Measurements from ENCODE around the gene GRSF1.

DNA sequence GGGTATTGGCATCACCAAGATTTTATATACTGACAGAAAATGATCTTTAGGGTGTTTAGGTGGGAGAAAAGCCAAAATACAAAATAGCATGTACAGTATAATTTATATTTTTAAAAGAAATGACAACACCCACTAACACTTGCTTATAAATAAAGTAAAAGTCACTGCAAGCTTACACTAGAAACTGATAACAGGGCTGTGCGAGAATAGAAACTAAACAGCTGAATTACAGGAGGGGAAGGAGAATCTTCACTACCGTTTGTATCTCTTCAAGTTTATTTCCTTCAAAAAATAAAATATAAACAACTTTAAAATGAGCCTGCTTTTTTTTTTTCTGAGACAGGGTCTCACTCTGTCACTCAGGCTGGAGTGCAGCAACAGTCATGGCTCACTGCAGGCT is 22.8 kb downstream of the GRSF1 start:
- TF ChIP-seq, protein P1, sequence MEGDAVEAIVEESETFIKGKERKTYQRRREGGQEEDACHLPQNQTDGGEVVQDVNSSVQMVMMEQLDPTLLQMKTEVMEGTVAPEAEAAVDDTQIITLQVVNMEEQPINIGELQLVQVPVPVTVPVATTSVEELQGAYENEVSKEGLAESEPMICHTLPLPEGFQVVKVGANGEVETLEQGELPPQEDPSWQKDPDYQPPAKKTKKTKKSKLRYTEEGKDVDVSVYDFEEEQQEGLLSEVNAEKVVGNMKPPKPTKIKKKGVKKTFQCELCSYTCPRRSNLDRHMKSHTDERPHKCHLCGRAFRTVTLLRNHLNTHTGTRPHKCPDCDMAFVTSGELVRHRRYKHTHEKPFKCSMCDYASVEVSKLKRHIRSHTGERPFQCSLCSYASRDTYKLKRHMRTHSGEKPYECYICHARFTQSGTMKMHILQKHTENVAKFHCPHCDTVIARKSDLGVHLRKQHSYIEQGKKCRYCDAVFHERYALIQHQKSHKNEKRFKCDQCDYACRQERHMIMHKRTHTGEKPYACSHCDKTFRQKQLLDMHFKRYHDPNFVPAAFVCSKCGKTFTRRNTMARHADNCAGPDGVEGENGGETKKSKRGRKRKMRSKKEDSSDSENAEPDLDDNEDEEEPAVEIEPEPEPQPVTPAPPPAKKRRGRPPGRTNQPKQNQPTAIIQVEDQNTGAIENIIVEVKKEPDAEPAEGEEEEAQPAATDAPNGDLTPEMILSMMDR (IDR thresholded peaks at IDR 0.05), result no peak
- TF ChIP-seq POLR2A (IDR thresholded peaks at IDR 0.05), result no peak
